ENCODE data around the gene TPGS2. TPM values are rescaled to one million over a fixed set of nuclear protein-coding genes. Genes with fewer than 3 reads are reported as not detected.

Gene TPGS2
- total and polyA plus RNA-seq, 2 experiments from 2014 or later = 194 to 209 TPM

DNA sequence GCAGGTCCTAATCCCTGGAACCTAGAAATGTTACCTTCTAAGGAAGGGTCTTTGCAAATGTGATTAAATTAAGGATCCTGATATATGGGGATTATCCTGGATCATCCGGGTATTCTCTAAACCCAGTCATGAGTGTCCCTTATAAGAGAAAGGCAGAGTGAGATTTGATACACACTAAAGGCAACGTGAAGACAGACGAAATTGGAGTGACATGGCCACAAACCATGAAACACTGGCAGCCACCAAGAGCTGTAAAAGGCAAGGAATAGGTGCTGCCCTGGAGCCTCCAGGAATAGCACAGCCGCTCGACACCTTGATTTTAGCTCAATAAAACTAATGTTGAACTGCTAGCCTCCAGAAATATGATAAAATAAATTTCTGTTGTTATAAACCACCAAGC, 45.0 kb downstream of the TPGS2 start:
- WGBS, 2 experiments (ENCODE audit: low coverage in 1 of 2, low lambda C conversion rate in 2 of 2, missing lambda C conversion rate in 2 of 2) = 96% methylated on average over 5 of the region's 5 CpGs
- no peaks in the 10 kb centered on the region for H3K27me3 ChIP-seq (replicated peaks; ENCODE audit: insufficient read depth)
- in situ Hi-C loops (cut with MboI) = no loop called here
- H4K20me1 ChIP-seq (ENCODE audit: insufficient read depth) = no peaks in the 10 kb centered on the region
- H3F3A ChIP-seq (ENCODE audit: insufficient read depth) = peaks cover 10% of the 10 kb centered on the region; the same call in 1 of the 2 replicates
- no peak overlapping the region for H2AFZ ChIP-seq
- H3K9ac ChIP-seq = no peak overlapping the region
- no peaks in the 10 kb centered on the region for H3K9me2 ChIP-seq (ENCODE audit: insufficient read depth)
- peaks cover 19% of the 10 kb centered on the region for H3K4me1 ChIP-seq (ENCODE audit: insufficient read depth)
- no peak overlapping the region for H3K4me2 ChIP-seq (ENCODE audit: unreplicated experiment)
- TF ChIP-seq EZH2 (IDR thresholded peaks at IDR 0.05; ENCODE audit: insufficient read depth, poor library complexity, severe bottlenecking) = no peak
- no peak for TF ChIP-seq EZH2phosphoT487 (IDR thresholded peaks at IDR 0.05; ENCODE audit: insufficient read depth, low read depth)
- H3K27ac ChIP-seq = no peak overlapping the region
- no peaks in the 10 kb centered on the region for H3K79me2 ChIP-seq (ENCODE audit: insufficient read depth)
- no peak for DNase-seq
- H3K36me3 ChIP-seq (ENCODE audit: low read depth) = peaks cover 6% of the 10 kb centered on the region; the same call in 1 of the 2 replicates
- no peaks in the 10 kb centered on the region for H3K9me3 ChIP-seq (ENCODE audit: low read depth)
- H3K4me3 ChIP-seq = no peak overlapping the region

- Histone ChIP-seq H3K9ac (no peak overlapping the region), H3K9me3 (ENCODE audit: low read depth) (no peaks in the 10 kb centered on the region), H2AFZ (no peak overlapping the region), H3K4me3 (no peak overlapping the region), H3F3A (ENCODE audit: insufficient read depth) (peaks cover 4% of the 10 kb centered on the region; the same call in 1 of the 2 replicates), H3K27me3 (replicated peaks; ENCODE audit: insufficient read depth) (no peaks in the 10 kb centered on the region), H3K4me1 (ENCODE audit: insufficient read depth) (peaks cover 18% of the 10 kb centered on the region), H4K20me1 (ENCODE audit: insufficient read depth) (no peaks in the 10 kb centered on the region), H3K27ac (no peak overlapping the region), H3K79me2 (ENCODE audit: insufficient read depth) (no peaks in the 10 kb centered on the region), H3K36me3 (ENCODE audit: low read depth) (peaks cover 6% of the 10 kb centered on the region; the same call in 1 of the 2 replicates), H3K9me2 (ENCODE audit: insufficient read depth) (no peaks in the 10 kb centered on the region), H3K4me2 (ENCODE audit: unreplicated experiment) (no peak overlapping the region)
- TF ChIP-seq EZH2 (IDR thresholded peaks at IDR 0.05; ENCODE audit: insufficient read depth, poor library complexity, severe bottlenecking) = no peak
- no peak for TF ChIP-seq EZH2phosphoT487 (IDR thresholded peaks at IDR 0.05; ENCODE audit: insufficient read depth, low read depth)
- no peak for DNase-seq
- in situ Hi-C loops (cut with MboI) = no loop called here
- 84 to 85% methylated on average over 9 of the region's 9 CpGs for WGBS, 2 experiments (ENCODE audit: low coverage in 1 of 2, low lambda C conversion rate in 2 of 2, missing lambda C conversion rate in 2 of 2)
These were observed 46.1 kb downstream of the TPGS2 start for GRCh38 chr18:36782710-36783109.

- Histone ChIP-seq H3K79me2 (ENCODE audit: insufficient read depth) (no peaks in the 10 kb centered on the region), H3K9me2 (ENCODE audit: insufficient read depth) (no peaks in the 10 kb centered on the region), H2AFZ (no peak overlapping the region), H3K27me3 (replicated peaks; ENCODE audit: insufficient read depth) (no peaks in the 10 kb centered on the region), H3K4me3 (no peak overlapping the region), H3K4me2 (ENCODE audit: unreplicated experiment) (no peak overlapping the region), H3K9me3 (ENCODE audit: low read depth) (no peaks in the 10 kb centered on the region), H3K4me1 (ENCODE audit: insufficient read depth) (no peaks in the 10 kb centered on the region), H3K36me3 (ENCODE audit: low read depth) (peaks cover 6% of the 10 kb centered on the region; the same call in 1 of the 2 replicates), H3K9ac (no peak overlapping the region), H3K27ac (no peak overlapping the region), H3F3A (ENCODE audit: insufficient read depth) (no peaks in the 10 kb centered on the region), H4K20me1 (ENCODE audit: insufficient read depth) (no peaks in the 10 kb centered on the region)
- in situ Hi-C loops (cut with MboI) = no loop called here
- 74 to 90% methylated on average over 2 of the region's 2 CpGs for WGBS, 2 experiments (ENCODE audit: low coverage in 1 of 2, low lambda C conversion rate in 2 of 2, missing lambda C conversion rate in 2 of 2)
- no peak for DNase-seq
- no peak for TF ChIP-seq EZH2phosphoT487 (IDR thresholded peaks at IDR 0.05; ENCODE audit: insufficient read depth, low read depth)
- no peak for TF ChIP-seq EZH2 (IDR thresholded peaks at IDR 0.05; ENCODE audit: insufficient read depth, poor library complexity, severe bottlenecking)
These were observed 48.1 kb downstream of the TPGS2 start for GRCh38 chr18:36780748-36781147.

- TF ChIP-seq EZH2phosphoT487 (IDR thresholded peaks at IDR 0.05; ENCODE audit: insufficient read depth, low read depth) (no peak), EZH2 (IDR thresholded peaks at IDR 0.05; ENCODE audit: insufficient read depth, poor library complexity, severe bottlenecking) (no peak)
- DNase-seq = no peak
- Histone ChIP-seq H3K4me3 (no peak overlapping the region), H3K36me3 (ENCODE audit: low read depth) (peaks cover 6% of the 10 kb centered on the region; the same call in 1 of the 2 replicates), H2AFZ (no peak overlapping the region), H3F3A (ENCODE audit: insufficient read depth) (no peaks in the 10 kb centered on the region), H3K4me2 (ENCODE audit: unreplicated experiment) (no peak overlapping the region), H3K79me2 (ENCODE audit: insufficient read depth) (no peaks in the 10 kb centered on the region), H3K4me1 (ENCODE audit: insufficient read depth) (peaks cover 3% of the 10 kb centered on the region), H3K27me3 (replicated peaks; ENCODE audit: insufficient read depth) (no peaks in the 10 kb centered on the region), H3K9me2 (ENCODE audit: insufficient read depth) (no peaks in the 10 kb centered on the region), H3K9ac (no peak overlapping the region), H3K27ac (no peak overlapping the region), H4K20me1 (ENCODE audit: insufficient read depth) (no peaks in the 10 kb centered on the region), H3K9me3 (ENCODE audit: low read depth) (no peaks in the 10 kb centered on the region)
- WGBS, 2 experiments (ENCODE audit: low coverage in 1 of 2, low lambda C conversion rate in 2 of 2, missing lambda C conversion rate in 2 of 2) = 94 to 100% methylated on average over 1 of the region's 1 CpG
- in situ Hi-C loops (cut with MboI) = no loop called here
These were observed 51.2 kb downstream of the TPGS2 start for GRCh38 chr18:36777566-36777965.

- H3K36me3 ChIP-seq (ENCODE audit: low read depth) = peaks cover 6% of the 10 kb centered on the region; the same call in 1 of the 2 replicates
- no peak for DNase-seq
- H3K9me3 ChIP-seq (ENCODE audit: low read depth) = no peaks in the 10 kb centered on the region
- H3K79me2 ChIP-seq (ENCODE audit: insufficient read depth) = no peaks in the 10 kb centered on the region
- no peak for TF ChIP-seq EZH2 (IDR thresholded peaks at IDR 0.05; ENCODE audit: insufficient read depth, poor library complexity, severe bottlenecking)
- TF ChIP-seq EZH2phosphoT487 (IDR thresholded peaks at IDR 0.05; ENCODE audit: insufficient read depth, low read depth) = no peak
- in situ Hi-C loops (cut with MboI) = no loop called here
- no peak overlapping the region for H3K9ac ChIP-seq
- no peaks in the 10 kb centered on the region for H3K27me3 ChIP-seq (replicated peaks; ENCODE audit: insufficient read depth)
- no peak overlapping the region for H3K4me3 ChIP-seq
- no peak overlapping the region for H3K4me2 ChIP-seq (ENCODE audit: unreplicated experiment)
- H3K9me2 ChIP-seq (ENCODE audit: insufficient read depth) = no peaks in the 10 kb centered on the region
- H3K4me1 ChIP-seq (ENCODE audit: insufficient read depth) = peaks cover 12% of the 10 kb centered on the region
- WGBS, 2 experiments (ENCODE audit: low coverage in 1 of 2, low lambda C conversion rate in 2 of 2, missing lambda C conversion rate in 2 of 2) = 91% methylated on average over 5 of the region's 5 CpGs
- peaks cover 8% of the 10 kb centered on the region; the same call in 1 of the 2 replicates for H3F3A ChIP-seq (ENCODE audit: insufficient read depth)
- no peaks in the 10 kb centered on the region for H4K20me1 ChIP-seq (ENCODE audit: insufficient read depth)
- no peak overlapping the region for H2AFZ ChIP-seq
- H3K27ac ChIP-seq = no peak overlapping the region
These were observed 52.2 kb downstream of the TPGS2 start for GRCh38 chr18:36776650-36777049.
